Tibial nerve (tissue), 3 donors: ENCODE data around the gene GALNS.

Source experiments
- POLR2A ChIP-seq, 2 donors: fragments of 450-650 bp; IDR thresholded peaks; one replicate each; pipeline ENCODE4 v1.6.1; 2017; ENCODE audit warnings: antibody characterized with exemption in 2 of 2, mild to moderate bottlenecking in 2 of 2, moderate library complexity in 2 of 2
- TF ChIP-seq, protein P1 (sequence below), 5 experiments: fragments of 200-600 bp in 3 of 5; fragments of 450-650 bp in 2 of 5; sonication (generic) in 3 of 5; IDR thresholded peaks; one replicate each; pipeline ENCODE4 v1.5.1; 2016 to 2019; ENCODE audit warnings: antibody characterized with exemption in 5 of 5, mild to moderate bottlenecking in 3 of 5, moderate library complexity in 2 of 5

- TF ChIP-seq POLR2A (IDR thresholded peaks at IDR 0.05): no peak
- TF ChIP-seq, protein P1, sequence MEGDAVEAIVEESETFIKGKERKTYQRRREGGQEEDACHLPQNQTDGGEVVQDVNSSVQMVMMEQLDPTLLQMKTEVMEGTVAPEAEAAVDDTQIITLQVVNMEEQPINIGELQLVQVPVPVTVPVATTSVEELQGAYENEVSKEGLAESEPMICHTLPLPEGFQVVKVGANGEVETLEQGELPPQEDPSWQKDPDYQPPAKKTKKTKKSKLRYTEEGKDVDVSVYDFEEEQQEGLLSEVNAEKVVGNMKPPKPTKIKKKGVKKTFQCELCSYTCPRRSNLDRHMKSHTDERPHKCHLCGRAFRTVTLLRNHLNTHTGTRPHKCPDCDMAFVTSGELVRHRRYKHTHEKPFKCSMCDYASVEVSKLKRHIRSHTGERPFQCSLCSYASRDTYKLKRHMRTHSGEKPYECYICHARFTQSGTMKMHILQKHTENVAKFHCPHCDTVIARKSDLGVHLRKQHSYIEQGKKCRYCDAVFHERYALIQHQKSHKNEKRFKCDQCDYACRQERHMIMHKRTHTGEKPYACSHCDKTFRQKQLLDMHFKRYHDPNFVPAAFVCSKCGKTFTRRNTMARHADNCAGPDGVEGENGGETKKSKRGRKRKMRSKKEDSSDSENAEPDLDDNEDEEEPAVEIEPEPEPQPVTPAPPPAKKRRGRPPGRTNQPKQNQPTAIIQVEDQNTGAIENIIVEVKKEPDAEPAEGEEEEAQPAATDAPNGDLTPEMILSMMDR (IDR thresholded peaks at IDR 0.05): no peak
Observed at GRCh38 chr16:88812513-88813268, 44.1 kb downstream of the GALNS start.
